Liver (tissue), 9 donors: ENCODE measurements around the gene UGT1A8. TPM values are rescaled to one million over a fixed set of nuclear protein-coding genes. Genes with fewer than 3 reads are reported as not detected.

Experiments used
- DNase-seq: peaks from one replicate; pipeline ENCODE4 v3.0.0-alpha.2; 2017; ENCODE audit warnings: low spot score
- H3K27ac ChIP-seq, 2 donors: one replicate each; pipeline ENCODE4 v1.7.0; 2013; ENCODE audit warnings: inconsistent platforms in 2 of 2, low read length in 2 of 2, control low read depth in 1 of 2, low read depth in 1 of 2, mild to moderate bottlenecking in 1 of 2
- H3K27me3 ChIP-seq, 4 donors: one replicate each; pipeline versions ENCODE4 v1.6.1 to v1.7.0; 2013; ENCODE audit warnings: low read length in 3 of 4, inconsistent platforms in 1 of 4, mild to moderate bottlenecking in 1 of 4, moderate library complexity in 1 of 4; ENCODE audit not compliant: control insufficient read depth in 4 of 4, insufficient read depth in 4 of 4
- H3K36me3 ChIP-seq, 4 donors: one replicate each; pipeline versions ENCODE4 v1.6.1 to v1.7.0; 2013; ENCODE audit warnings: low read length in 3 of 4, mild to moderate bottlenecking in 3 of 4, low read depth in 1 of 4, moderate library complexity in 1 of 4; ENCODE audit not compliant: control insufficient read depth in 4 of 4, insufficient read depth in 3 of 4
- H3K4me1 ChIP-seq, 4 donors: one replicate each; pipeline versions ENCODE4 v1.6.1 to v1.7.0; 2013; ENCODE audit warnings: low read length in 3 of 4, mild to moderate bottlenecking in 3 of 4, moderate library complexity in 1 of 4; ENCODE audit not compliant: control insufficient read depth in 4 of 4, insufficient read depth in 4 of 4
- H3K4me3 ChIP-seq, 3 donors: one replicate each; pipeline versions ENCODE4 v1.6.1 to v1.7.0; 2013; ENCODE audit warnings: low read length in 3 of 3, control low read depth in 1 of 3, low read depth in 1 of 3, mild to moderate bottlenecking in 1 of 3
- H3K9ac ChIP-seq, 2 donors: one replicate each; pipeline ENCODE4 v1.7.0; 2013; ENCODE audit warnings: low read length in 2 of 2, mild to moderate bottlenecking in 2 of 2, moderate library complexity in 2 of 2, control low read depth in 1 of 2, low read depth in 1 of 2
- H3K9me3 ChIP-seq, 4 donors: one replicate each; pipeline versions ENCODE4 v1.6.1 to v1.7.0; 2013; ENCODE audit warnings: low read length in 3 of 4; ENCODE audit not compliant: control insufficient read depth in 4 of 4
- CTCF ChIP-seq: fragments of 150-350 bp; IDR thresholded peaks from 2 replicates; pipeline ENCODE4 v1.5.1; 2017; ENCODE audit warnings: improper control_type of control experiment, low read depth, low read length; ENCODE audit not compliant: missing input control
- EGR1 ChIP-seq, 2 donors: IDR thresholded peaks; 2 replicates each; pipeline ENCODE4 v1.6.1; 2016 to 2018; ENCODE audit warnings: antibody characterized with exemption in 2 of 2, low read depth in 2 of 2
- FOXA1 ChIP-seq: IDR thresholded peaks from 2 replicates; pipeline ENCODE4 v1.6.1; 2016; ENCODE audit warnings: antibody characterized with exemption
- FOXA2 ChIP-seq: IDR thresholded peaks from 2 replicates; pipeline ENCODE4 v1.6.1; 2016; ENCODE audit warnings: antibody characterized with exemption
- GABPA ChIP-seq, 2 donors: IDR thresholded peaks in 1 of 2; conservative IDR thresholded peaks in 1 of 2; 2 replicates each; pipeline ENCODE4 v1.6.1; 2016; ENCODE audit warnings: antibody characterized with exemption in 2 of 2, mild to moderate bottlenecking in 1 of 2, moderate library complexity in 1 of 2
- HNF4A ChIP-seq, 2 donors: conservative IDR thresholded peaks; 2 replicates each; pipeline ENCODE4 v1.6.1; 2016; ENCODE audit warnings: antibody characterized with exemption in 2 of 2, mild to moderate bottlenecking in 2 of 2
- HNF4G ChIP-seq: IDR thresholded peaks from 2 replicates; pipeline ENCODE4 v1.6.1; 2016; ENCODE audit warnings: antibody characterized with exemption
- JUND ChIP-seq, 2 donors: IDR thresholded peaks; 2 replicates each; pipeline ENCODE4 v1.6.1; 2016; ENCODE audit warnings: antibody characterized with exemption in 2 of 2
- MAX ChIP-seq: IDR thresholded peaks from 2 replicates; pipeline ENCODE4 v1.6.1; 2016; ENCODE audit warnings: antibody characterized with exemption
- NR2F2 ChIP-seq: IDR thresholded peaks from 2 replicates; pipeline ENCODE4 v1.6.1; 2016; ENCODE audit warnings: antibody characterized with exemption
- RAD21 ChIP-seq, 2 donors: IDR thresholded peaks; 2 replicates each; pipeline ENCODE4 v1.6.1; 2016; ENCODE audit warnings: antibody characterized with exemption in 2 of 2, mild to moderate bottlenecking in 2 of 2
- REST ChIP-seq: IDR thresholded peaks from 2 replicates; pipeline ENCODE4 v1.6.1; 2016; ENCODE audit warnings: antibody characterized with exemption, mild to moderate bottlenecking
- RXRA ChIP-seq, 2 donors: IDR thresholded peaks; 2 replicates each; pipeline ENCODE4 v1.6.1; 2017 to 2018; ENCODE audit warnings: antibody characterized with exemption in 2 of 2, mild to moderate bottlenecking in 1 of 2
- SP1 ChIP-seq: IDR thresholded peaks from 2 replicates; pipeline ENCODE4 v1.6.1; 2018; ENCODE audit warnings: antibody characterized with exemption, mild to moderate bottlenecking
- TAF1 ChIP-seq: conservative IDR thresholded peaks from 2 replicates; pipeline ENCODE4 v1.6.1; 2016; ENCODE audit warnings: antibody characterized with exemption, mild to moderate bottlenecking
- YY1 ChIP-seq: IDR thresholded peaks from 2 replicates; pipeline ENCODE4 v1.6.1; 2016; ENCODE audit warnings: antibody characterized with exemption, mild to moderate bottlenecking
- WGBS: extraction: QIAGEN DNeasy Blood & Tissue Kit; methylation state at CpG from one replicate; pipeline ENCODE4 v1.1.7; 2013; 5-methylcytosine and 5-hydroxymethylcytosine counted together
- polyA plus RNA-seq, 2 donors: library from polyadenylated mRNA; stranded (reverse) in 1 of 2; unstranded in 1 of 2; fragments of 200-250 nt in 1 of 2; fragments of >200 nt in 1 of 2; fragmentation: Nextera tagmentation in 1 of 2; extraction: Ambion mirVana in 1 of 2; gene quantifications; one replicate each; pipeline versions ENCODE4 v1.2.1 to v1.2.3, GENCODE V29; 2013 to 2015
- total RNA-seq, 2 donors: library from RNA; depleted of rRNA; stranded (reverse); fragments of >200 nt; gene quantifications; one replicate each; pipeline ENCODE4 v1.2.3, GENCODE V29; 2014
- TF ChIP-seq, protein P1 (sequence below): IDR thresholded peaks from 2 replicates; pipeline ENCODE4 v1.6.1; 2016; ENCODE audit warnings: antibody characterized with exemption
- TF ChIP-seq, protein P2 (sequence below): IDR thresholded peaks from 2 replicates; pipeline ENCODE4 v1.6.1; 2016; ENCODE audit warnings: antibody characterized with exemption
- donor health status: healthy.
- donor health status: healthy.
- donor health status: healthy.
- donor health status: healthy.
- donor health status: healthy.

Gene UGT1A8
- total and polyA plus RNA-seq, 4 donors, result 0.17 to 0.51 (median 0.48) TPM; not detected in 1

GRCh38 chr2:233817995-233818638, 200.7 kb downstream of the UGT1A8 start:
- no peak overlapping the region for H3K9ac ChIP-seq
- 58% methylated on average over 11 of the region's 11 CpGs for WGBS

More at GRCh38 chr2:233817995-233818638, 200.7 kb downstream of the UGT1A8 start:
- Histone ChIP-seq H3K9me3 (no peaks in the 10 kb centered on the region), H3K27me3 (no peaks in the 10 kb centered on the region), H3K36me3 (no peaks in the 10 kb centered on the region), H3K27ac (peak overlapping the region; percentile 31 to 56), H3K4me1 (peaks cover 6 to 28% (median 16%) of the 10 kb centered on the region in 4 donors), H3K4me3 (no peak overlapping the region)
- TF ChIP-seq MAX (peak; percentile 46), RAD21 (IDR thresholded peaks at IDR 0.05) (peak in 1 of 2 donors; percentile 22), YY1 (no peak), GABPA (IDR thresholded peaks at IDR 0.05 in 1 of 2, conservative IDR thresholded peaks at IDR 0.05 in 1 of 2) (no peak), FOXA2 (no peak), SP1 (peak; percentile 75), CTCF (no peak), JUND (IDR thresholded peaks at IDR 0.05) (no peak), FOXA1 (no peak), EGR1 (IDR thresholded peaks at IDR 0.05; ENCODE audit: low read depth in 2 of 2) (no peak), HNF4G (peak; percentile 47), REST (no peak), NR2F2 (no peak), RXRA (IDR thresholded peaks at IDR 0.05) (peak; percentile 98 to 99), TAF1 (no peak), HNF4A (conservative IDR thresholded peaks at IDR 0.05) (peak; percentile 69 to 84)
- TF ChIP-seq, protein P1, sequence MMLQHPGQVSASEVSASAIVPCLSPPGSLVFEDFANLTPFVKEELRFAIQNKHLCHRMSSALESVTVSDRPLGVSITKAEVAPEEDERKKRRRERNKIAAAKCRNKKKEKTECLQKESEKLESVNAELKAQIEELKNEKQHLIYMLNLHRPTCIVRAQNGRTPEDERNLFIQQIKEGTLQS, result no peak
- TF ChIP-seq, protein P2, sequence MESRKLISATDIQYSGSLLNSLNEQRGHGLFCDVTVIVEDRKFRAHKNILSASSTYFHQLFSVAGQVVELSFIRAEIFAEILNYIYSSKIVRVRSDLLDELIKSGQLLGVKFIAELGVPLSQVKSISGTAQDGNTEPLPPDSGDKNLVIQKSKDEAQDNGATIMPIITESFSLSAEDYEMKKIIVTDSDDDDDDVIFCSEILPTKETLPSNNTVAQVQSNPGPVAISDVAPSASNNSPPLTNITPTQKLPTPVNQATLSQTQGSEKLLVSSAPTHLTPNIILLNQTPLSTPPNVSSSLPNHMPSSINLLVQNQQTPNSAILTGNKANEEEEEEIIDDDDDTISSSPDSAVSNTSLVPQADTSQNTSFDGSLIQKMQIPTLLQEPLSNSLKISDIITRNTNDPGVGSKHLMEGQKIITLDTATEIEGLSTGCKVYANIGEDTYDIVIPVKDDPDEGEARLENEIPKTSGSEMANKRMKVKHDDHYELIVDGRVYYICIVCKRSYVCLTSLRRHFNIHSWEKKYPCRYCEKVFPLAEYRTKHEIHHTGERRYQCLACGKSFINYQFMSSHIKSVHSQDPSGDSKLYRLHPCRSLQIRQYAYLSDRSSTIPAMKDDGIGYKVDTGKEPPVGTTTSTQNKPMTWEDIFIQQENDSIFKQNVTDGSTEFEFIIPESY, result no peak
- DNase-seq, result no peak
